Measurements from ENCODE around the gene FRMD4A. TPM values are rescaled to one million over a fixed set of nuclear protein-coding genes. Genes with fewer than 3 reads are reported as not detected.

The FRMD4A gene
- total RNA-seq, 6 donors from 2014 or later: 22.3 to 114 (median 52.3) TPM

DNA sequence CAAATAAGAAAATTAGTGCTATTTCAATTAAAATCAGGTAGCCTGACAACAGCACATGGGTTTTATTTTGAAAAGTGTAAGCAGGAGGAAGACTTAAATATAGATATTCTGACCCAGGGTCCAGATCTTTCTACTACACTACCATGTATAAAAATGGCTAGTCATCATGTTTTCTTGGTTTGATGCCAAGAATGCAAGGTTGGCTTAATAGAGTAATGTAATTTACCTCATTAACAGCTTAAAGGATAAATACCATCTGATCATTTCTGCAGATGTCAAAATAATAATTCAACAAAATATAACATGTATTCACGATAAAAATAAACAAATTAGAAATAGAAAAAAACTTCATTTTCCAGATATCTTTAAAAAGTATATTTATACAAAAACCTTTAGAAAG lies 39.4 kb downstream of the FRMD4A start:
- H3K4me1 ChIP-seq: no peaks in the 10 kb centered on the region
- peaks cover 0 to 21% (median 5%) of the 10 kb centered on the region in 4 donors for H3K9me3 ChIP-seq
- H3K27ac ChIP-seq: no peak overlapping the region
- H3K4me3 ChIP-seq: no peak overlapping the region
- no peak for DNase-seq
- H3K27me3 ChIP-seq: no peaks in the 10 kb centered on the region
- WGBS, 2 donors: 97 to 98% methylated on average over 1 of the region's 1 CpG
- no peaks in the 10 kb centered on the region for H3K36me3 ChIP-seq
- no peak for ATAC-seq (ENCODE audit: low FRiP score in 2 of 2)
- TF ChIP-seq EP300 (IDR thresholded peaks at IDR 0.05): no peak
- no peak for TF ChIP-seq POLR2AphosphoS5 (IDR thresholded peaks at IDR 0.05)
- no peak for TF ChIP-seq POLR2A (IDR thresholded peaks at IDR 0.05)
- TF ChIP-seq, protein P1, sequence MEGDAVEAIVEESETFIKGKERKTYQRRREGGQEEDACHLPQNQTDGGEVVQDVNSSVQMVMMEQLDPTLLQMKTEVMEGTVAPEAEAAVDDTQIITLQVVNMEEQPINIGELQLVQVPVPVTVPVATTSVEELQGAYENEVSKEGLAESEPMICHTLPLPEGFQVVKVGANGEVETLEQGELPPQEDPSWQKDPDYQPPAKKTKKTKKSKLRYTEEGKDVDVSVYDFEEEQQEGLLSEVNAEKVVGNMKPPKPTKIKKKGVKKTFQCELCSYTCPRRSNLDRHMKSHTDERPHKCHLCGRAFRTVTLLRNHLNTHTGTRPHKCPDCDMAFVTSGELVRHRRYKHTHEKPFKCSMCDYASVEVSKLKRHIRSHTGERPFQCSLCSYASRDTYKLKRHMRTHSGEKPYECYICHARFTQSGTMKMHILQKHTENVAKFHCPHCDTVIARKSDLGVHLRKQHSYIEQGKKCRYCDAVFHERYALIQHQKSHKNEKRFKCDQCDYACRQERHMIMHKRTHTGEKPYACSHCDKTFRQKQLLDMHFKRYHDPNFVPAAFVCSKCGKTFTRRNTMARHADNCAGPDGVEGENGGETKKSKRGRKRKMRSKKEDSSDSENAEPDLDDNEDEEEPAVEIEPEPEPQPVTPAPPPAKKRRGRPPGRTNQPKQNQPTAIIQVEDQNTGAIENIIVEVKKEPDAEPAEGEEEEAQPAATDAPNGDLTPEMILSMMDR (IDR thresholded peaks at IDR 0.05): no peak

DNA sequence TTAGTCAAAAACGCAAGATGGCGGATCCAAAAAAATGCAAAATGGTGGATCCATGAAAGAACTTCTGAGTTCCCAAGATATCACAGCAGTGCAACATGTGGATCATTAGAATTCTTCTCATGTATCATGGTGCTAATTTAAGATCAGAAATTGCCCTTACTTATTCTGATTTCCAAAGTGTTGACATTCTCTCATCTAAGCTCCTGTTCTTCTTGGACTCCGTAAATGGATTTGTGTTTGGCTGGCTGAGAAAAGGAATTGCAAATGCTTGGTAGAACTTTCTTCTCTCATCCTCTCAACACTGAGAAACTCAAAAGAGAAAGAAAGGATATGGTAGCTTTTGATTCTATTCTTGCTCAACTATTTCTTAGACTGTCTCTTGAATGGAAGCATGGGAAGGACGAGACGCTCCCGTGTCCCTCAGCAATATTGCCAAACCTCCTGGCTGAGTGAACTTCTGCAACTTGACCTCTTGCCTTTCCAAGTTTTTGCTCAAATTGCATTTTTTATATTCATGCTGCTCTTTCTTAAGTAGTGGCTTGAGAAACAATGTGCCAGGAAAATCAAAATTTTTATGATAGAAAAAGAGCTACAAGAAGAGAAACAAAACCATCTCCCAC lies 44.7 kb downstream of the FRMD4A start:
- ATAC-seq (ENCODE audit: low FRiP score in 2 of 2): no peak
- no peak for DNase-seq
- 79 to 80% methylated on average over 6 of the region's 6 CpGs for WGBS, 2 donors
- Histone ChIP-seq H3K9me3 (peaks cover 0 to 10% (median under 1%) of the 10 kb centered on the region in 4 donors), H3K4me1 (no peaks in the 10 kb centered on the region), H3K27me3 (no peaks in the 10 kb centered on the region), H3K27ac (no peak overlapping the region), H3K36me3 (no peaks in the 10 kb centered on the region), H3K4me3 (no peak overlapping the region)
- TF ChIP-seq POLR2AphosphoS5 (IDR thresholded peaks at IDR 0.05): no peak

DNA sequence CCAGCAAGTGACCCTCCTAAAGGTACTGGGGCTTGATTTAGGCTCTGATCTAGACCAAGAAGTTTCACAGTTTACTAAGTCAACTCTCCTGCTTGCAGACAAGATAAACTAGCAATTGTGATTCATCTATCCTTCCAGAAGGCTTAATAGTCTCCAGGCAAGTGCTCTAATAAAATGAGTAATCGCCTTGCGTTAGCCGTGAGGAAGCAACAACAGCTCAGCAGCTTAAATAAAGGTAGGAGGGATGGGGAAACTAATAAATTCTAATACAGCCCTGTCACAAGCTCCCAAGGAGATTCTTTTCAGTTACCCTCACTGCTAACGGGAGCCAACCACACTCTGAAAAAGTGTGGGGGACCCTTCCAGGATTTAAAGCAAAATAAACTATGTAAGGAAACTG lies 48.4 kb downstream of the FRMD4A start:
- H3K27me3 ChIP-seq: no peaks in the 10 kb centered on the region
- 80 to 84% methylated on average over 4 of the region's 4 CpGs for WGBS, 2 donors
- ATAC-seq (ENCODE audit: low FRiP score in 2 of 2): no peak
- H3K4me3 ChIP-seq: no peak overlapping the region
- H3K4me1 ChIP-seq: no peaks in the 10 kb centered on the region
- H3K27ac ChIP-seq: no peak overlapping the region
- TF ChIP-seq EP300 (IDR thresholded peaks at IDR 0.05): no peak
- TF ChIP-seq POLR2AphosphoS5 (IDR thresholded peaks at IDR 0.05): no peak
- TF ChIP-seq, protein P1 (IDR thresholded peaks at IDR 0.05): no peak
- TF ChIP-seq POLR2A (IDR thresholded peaks at IDR 0.05): no peak
- no peak for DNase-seq
- no peaks in the 10 kb centered on the region for H3K9me3 ChIP-seq
- no peaks in the 10 kb centered on the region for H3K36me3 ChIP-seq

DNA sequence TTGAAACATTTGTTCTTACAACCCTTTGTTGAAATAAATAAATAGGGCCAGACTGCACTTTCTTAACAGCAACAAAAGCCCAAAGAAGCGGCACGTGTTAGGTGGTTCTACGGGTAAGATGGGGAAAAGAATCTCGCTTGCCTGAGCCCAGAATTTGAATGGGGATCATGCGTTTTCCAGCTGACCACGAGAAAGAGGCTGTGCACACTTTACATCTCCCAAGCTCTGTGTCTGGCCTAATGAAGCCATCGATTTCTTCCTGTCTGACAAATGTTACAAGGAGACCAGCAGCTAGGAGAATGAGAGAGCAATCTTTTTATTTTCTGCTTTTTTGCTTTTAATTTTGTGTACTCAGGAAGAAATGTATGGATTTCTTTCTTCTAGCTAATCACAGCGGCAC lies 52.2 kb downstream of the FRMD4A start:
- 88% methylated on average over 8 of the region's 8 CpGs for WGBS, 2 donors
- no peak for ATAC-seq (ENCODE audit: low FRiP score in 2 of 2)
- DNase-seq: no peak

DNA sequence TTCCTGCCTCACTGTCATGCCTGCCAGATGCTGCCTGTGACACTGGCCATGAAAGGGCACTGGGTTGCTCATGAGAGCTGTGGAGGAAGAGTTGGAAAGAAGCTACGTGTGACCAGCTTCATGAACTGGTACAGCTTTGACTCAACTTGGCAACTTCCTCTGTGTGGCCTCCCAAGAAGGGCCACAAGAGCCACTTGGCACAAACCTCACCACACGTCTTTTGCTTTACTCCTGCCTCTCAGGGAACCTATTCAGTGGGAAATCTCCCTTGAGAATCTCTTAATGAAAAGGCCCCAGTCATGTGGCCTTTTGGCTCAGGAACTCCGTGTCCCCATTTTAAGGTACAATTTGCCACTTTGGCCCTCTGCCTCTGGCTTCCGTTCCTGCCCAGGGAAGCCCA lies 54.5 kb downstream of the FRMD4A start:
- ATAC-seq (ENCODE audit: low FRiP score in 2 of 2): no peak
- no peak for DNase-seq
- Histone ChIP-seq H3K9me3 (no peaks in the 10 kb centered on the region), H3K4me3 (no peak overlapping the region), H3K27me3 (no peaks in the 10 kb centered on the region), H3K4me1 (no peaks in the 10 kb centered on the region), H3K36me3 (no peaks in the 10 kb centered on the region), H3K27ac (no peak overlapping the region)
- WGBS, 2 donors: 49 to 79% methylated on average over 3 to 4 of the region's 4 CpGs
- TF ChIP-seq EP300 (IDR thresholded peaks at IDR 0.05) (no peak), POLR2AphosphoS5 (IDR thresholded peaks at IDR 0.05) (no peak), POLR2A (IDR thresholded peaks at IDR 0.05) (no peak)
- TF ChIP-seq, protein P1 (IDR thresholded peaks at IDR 0.05): no peak

More for the DNA sequence above, 52.2 kb downstream of the FRMD4A start:
- H3K4me3 ChIP-seq: no peak overlapping the region
- no peaks in the 10 kb centered on the region for H3K4me1 ChIP-seq
- no peak overlapping the region for H3K27ac ChIP-seq
- H3K36me3 ChIP-seq: no peaks in the 10 kb centered on the region
- H3K9me3 ChIP-seq: no peaks in the 10 kb centered on the region
- TF ChIP-seq EP300 (IDR thresholded peaks at IDR 0.05): no peak
- TF ChIP-seq POLR2A (IDR thresholded peaks at IDR 0.05): no peak
- TF ChIP-seq, protein P1 (IDR thresholded peaks at IDR 0.05): no peak
- TF ChIP-seq POLR2AphosphoS5 (IDR thresholded peaks at IDR 0.05): no peak
- H3K27me3 ChIP-seq: no peaks in the 10 kb centered on the region

Measured in upper lobe of left lung (tissue), 6 donors.